HEK293T (cell line): ENCODE data around the gene CACNA1C.

ENCODE experiments used
- CTCF ChIA-PET: fragments of 350-600 bp; formaldehyde crosslinking; extraction: SDS; loops from one replicate; lab custom pipeline; 2021; ENCODE audit warnings: antibody characterized with exemption, inconsistent platforms; lab: Yijun Ruan, JAX
- POLR2A ChIA-PET: fragments of 350-600 bp; formaldehyde crosslinking; extraction: SDS; loops from one replicate; lab custom pipeline; 2020; ENCODE audit warnings: antibody characterized with exemption, inconsistent platforms; lab: Yijun Ruan, JAX
- DNase-seq: peaks from one replicate; pipeline ENCODE4 v3.0.0; 2012; ENCODE audit warnings: mixed read lengths; ENCODE audit errors: extremely low spot score
- ARNT ChIP-seq: fragments of 450-650 bp; IDR thresholded peaks from 2 replicates; pipeline ENCODE4 v1.6.1; 2017; ENCODE audit warnings: mild to moderate bottlenecking
- BHLHE40 ChIP-seq: fragments of 450-650 bp; IDR thresholded peaks from 2 replicates; pipeline ENCODE4 v1.6.1; 2016; ENCODE audit warnings: mild to moderate bottlenecking, moderate library complexity, borderline replicate concordance
- CTBP1 ChIP-seq: fragments of 450-650 bp; IDR thresholded peaks from 2 replicates; pipeline ENCODE4 v1.6.1; 2016; ENCODE audit warnings: borderline replicate concordance
- ELF4 ChIP-seq: fragments of 450-650 bp; IDR thresholded peaks from 2 replicates; pipeline ENCODE4 v1.6.1; 2017; ENCODE audit warnings: antibody characterized with exemption
- FOXA1 ChIP-seq: fragments of 450-650 bp; IDR thresholded peaks from 2 replicates; pipeline ENCODE4 v1.6.1; 2016; ENCODE audit warnings: mild to moderate bottlenecking
- FOXK2 ChIP-seq: fragments of 450-650 bp; IDR thresholded peaks from 2 replicates; pipeline ENCODE4 v1.6.1; 2016; ENCODE audit warnings: mild to moderate bottlenecking
- FOXM1 ChIP-seq: fragments of 450-650 bp; IDR thresholded peaks from 2 replicates; pipeline ENCODE4 v1.6.1; 2017; ENCODE audit warnings: mild to moderate bottlenecking, borderline replicate concordance
- HDGF ChIP-seq: fragments of 450-650 bp; IDR thresholded peaks from 2 replicates; pipeline ENCODE4 v1.6.1; 2017; ENCODE audit warnings: antibody characterized with exemption, borderline replicate concordance
- L3MBTL2 ChIP-seq: fragments of 450-650 bp; conservative IDR thresholded peaks from 2 replicates; pipeline ENCODE4 v1.6.1; 2016; ENCODE audit warnings: mild to moderate bottlenecking
- LEF1 ChIP-seq: fragments of 450-650 bp; IDR thresholded peaks from 2 replicates; pipeline ENCODE4 v1.6.1; 2017; ENCODE audit warnings: mild to moderate bottlenecking, borderline replicate concordance
- NFRKB ChIP-seq: fragments of 450-650 bp; IDR thresholded peaks from 2 replicates; pipeline ENCODE4 v1.6.1; 2016; ENCODE audit warnings: mild to moderate bottlenecking, moderate library complexity
- PKNOX1 ChIP-seq: fragments of 450-650 bp; IDR thresholded peaks from 2 replicates; pipeline ENCODE4 v1.6.1; 2016
- SP1 ChIP-seq: fragments of 450-650 bp; IDR thresholded peaks from 2 replicates; pipeline ENCODE4 v1.6.1; 2017
- SUZ12 ChIP-seq: fragments of 450-650 bp; IDR thresholded peaks from 2 replicates; pipeline ENCODE4 v1.6.1; 2016; ENCODE audit warnings: mild to moderate bottlenecking
- TARDBP ChIP-seq: fragments of 450-650 bp; IDR thresholded peaks from 2 replicates; pipeline ENCODE4 v1.6.1; 2016
- ZNF384 ChIP-seq: fragments of 450-650 bp; IDR thresholded peaks from 2 replicates; pipeline ENCODE4 v1.6.1; 2016

Gene CACNA1C

GRCh38 chr12:2286461-2287131, 233.8 kb downstream of the CACNA1C start:
- CTCF ChIA-PET = interaction anchor here (0.7 to 1.0 kb wide), 2 partner anchors 177 to 257 kb away, joined by 3 read pairs; no protein-coding TSS in a partner anchor
- TF ChIP-seq HDGF (no peak), FOXA1 (no peak), SP1 (no peak), NFRKB (no peak), PKNOX1 (no peak), ARNT (no peak), L3MBTL2 (no peak), FOXK2 (no peak), CTBP1 (no peak), ELF4 (no peak), FOXM1 (no peak), SUZ12 (no peak), LEF1 (no peak), BHLHE40 (no peak), ZNF384 (no peak), TARDBP (no peak)
- DNase-seq = no peak
- POLR2A ChIA-PET = no interaction called here

GRCh38 chr12:2287151-2287550, 234.4 kb downstream of the CACNA1C start:
- POLR2A ChIA-PET = no interaction called here
- CTCF ChIA-PET = interaction anchor here (0.6 to 1.0 kb wide), 2 partner anchors 19 to 178 kb away, joined by 3 read pairs; no protein-coding TSS in a partner anchor
- no peak for DNase-seq
- no peak for TF ChIP-seq LEF1
- no peak for TF ChIP-seq TARDBP
- no peak for TF ChIP-seq NFRKB
- no peak for TF ChIP-seq FOXA1
- TF ChIP-seq SUZ12 = no peak
- no peak for TF ChIP-seq SP1
- TF ChIP-seq ARNT = no peak
- TF ChIP-seq ELF4 = no peak
- no peak for TF ChIP-seq FOXM1
- TF ChIP-seq CTBP1 = no peak
- no peak for TF ChIP-seq HDGF
- no peak for TF ChIP-seq FOXK2
- no peak for TF ChIP-seq L3MBTL2
- no peak for TF ChIP-seq PKNOX1
- TF ChIP-seq ZNF384 = no peak
- TF ChIP-seq BHLHE40 = no peak

- ChIA-PET CTCF (interaction anchor here (0.6 kb wide), 1 partner anchor 19 kb away, joined by 3 read pairs; no protein-coding TSS in a partner anchor), POLR2A (no interaction called here)
- no peak for DNase-seq
- TF ChIP-seq NFRKB (no peak), CTBP1 (no peak), ARNT (no peak), HDGF (no peak), PKNOX1 (no peak), L3MBTL2 (no peak), FOXM1 (no peak), FOXA1 (no peak), FOXK2 (no peak), BHLHE40 (no peak)
Measured at GRCh38 chr12:2287589-2287988, 234.8 kb downstream of the CACNA1C start.

GRCh38 chr12:2288001-2288400, 235.2 kb downstream of the CACNA1C start:
- no peak for DNase-seq
- ChIA-PET POLR2A (no interaction called here), CTCF (interaction anchor here (0.6 kb wide), 1 partner anchor 18 kb away, joined by 3 read pairs; no protein-coding TSS in a partner anchor)
- TF ChIP-seq ARNT (no peak), TARDBP (no peak), LEF1 (no peak), FOXM1 (no peak), NFRKB (no peak), FOXK2 (no peak), FOXA1 (no peak), PKNOX1 (no peak), HDGF (no peak), ZNF384 (no peak), SP1 (no peak), ELF4 (no peak), L3MBTL2 (no peak), BHLHE40 (no peak), CTBP1 (no peak), SUZ12 (no peak)

GRCh38 chr12:2288471-2288870, 235.7 kb downstream of the CACNA1C start:
- POLR2A ChIA-PET = no interaction called here
- CTCF ChIA-PET = no interaction called here
- DNase-seq = no peak
- TF ChIP-seq ARNT = no peak
